HG02938 (cell line): ENCODE results near the gene RNF115.

Experiments used
- ATAC-seq: cut with Tn5 transposase; IDR thresholded peaks from one replicate; pipeline ENCODE4 v1.9.1; 2021; ENCODE audit warnings: mild to moderate bottlenecking, moderate library complexity; ENCODE audit not compliant: unreplicated experiment

Gene RNF115

GRCh38 chr1:145707183-145707867 is 116.6 kb downstream of the RNF115 start, which contains the start of gene PDZK1:
Gene PDZK1 (minus strand): TSS chr1:145707368. CDS start chr1:145688021, 19,347 bp downstream.
- ATAC-seq = no peak

- no peak for ATAC-seq
These were observed 117.7 kb downstream of the RNF115 start for GRCh38 chr1:145706086-145706664.

GRCh38 chr1:145705622-145706021 is 118.3 kb downstream of the RNF115 start:
- ATAC-seq = no peak

GRCh38 chr1:145702826-145703225 is 121.1 kb downstream of the RNF115 start:
- ATAC-seq = no peak

- no peak for ATAC-seq
These were observed 121.8 kb downstream of the RNF115 start for GRCh38 chr1:145702052-145702451.

GRCh38 chr1:145701306-145701862 is 122.5 kb downstream of the RNF115 start:
- no peak for ATAC-seq

- ATAC-seq = no peak
These were observed 127.3 kb downstream of the RNF115 start for GRCh38 chr1:145696630-145696960.

- ATAC-seq = no peak
These were observed 127.9 kb downstream of the RNF115 start for GRCh38 chr1:145695821-145696629.

GRCh38 chr1:145692785-145693443 is 131.0 kb downstream of the RNF115 start:
- no peak for ATAC-seq

- peak; percentile 62 for ATAC-seq
These were observed 133.0 kb downstream of the RNF115 start for GRCh38 chr1:145690587-145691558.

GRCh38 chr1:145689922-145690321 is 134.0 kb downstream of the RNF115 start:
- no peak for ATAC-seq

GRCh38 chr1:145688924-145689323 is 135.0 kb downstream of the RNF115 start:
- no peak for ATAC-seq
